HG03196 (cell line): ENCODE measurements around the gene CDCA4.
A peak's percentile ranks its signal among the peaks of the same experiment; 100 is the strongest.
"Not testable (repeated sequence)": the region's sequence is repeated elsewhere in the genome, so short reads cannot be mapped to it uniquely, and the experiment has no call there.

Source experiments
- ATAC-seq: cut with Tn5 transposase; IDR thresholded peaks from one replicate; pipeline ENCODE4 v1.9.1; 2021; ENCODE audit not compliant: unreplicated experiment

CDCA4 gene

GRCh38 chr14:105058521-105059034, 37.7 kb upstream of the CDCA4 start:
- no peak for ATAC-seq

GRCh38 chr14:105056303-105056831, 35.5 kb upstream of the CDCA4 start:
- ATAC-seq, result no peak

- ATAC-seq, result no peak
These were observed 34.9 kb upstream of the CDCA4 start for GRCh38 chr14:105055736-105056302.

GRCh38 chr14:105055334-105055733, 34.5 kb upstream of the CDCA4 start:
- no peak for ATAC-seq

- no peak for ATAC-seq
These were observed 33.1 kb upstream of the CDCA4 start for GRCh38 chr14:105053996-105054395.

- ATAC-seq, result no peak
These were observed 32.5 kb upstream of the CDCA4 start for GRCh38 chr14:105053421-105053820.

GRCh38 chr14:105052110-105052458, 31.2 kb upstream of the CDCA4 start:
- no peak for ATAC-seq

- no peak for ATAC-seq
These were observed 30.6 kb upstream of the CDCA4 start for GRCh38 chr14:105051182-105052109.

GRCh38 chr14:105050551-105050897, 29.6 kb upstream of the CDCA4 start:
- no peak for ATAC-seq

GRCh38 chr14:105049753-105050550, 29.1 kb upstream of the CDCA4 start:
- ATAC-seq, result no peak

GRCh38 chr14:105047283-105048016, 26.6 kb upstream of the CDCA4 start:
- ATAC-seq, result no peak

GRCh38 chr14:105046891-105047282, 26.0 kb upstream of the CDCA4 start:
- no peak for ATAC-seq

- peak; percentile 63 for ATAC-seq
These were observed 24.9 kb upstream of the CDCA4 start for GRCh38 chr14:105045710-105046326.

GRCh38 chr14:105043641-105044040, 22.8 kb upstream of the CDCA4 start:
- ATAC-seq, result no peak

GRCh38 chr14:105042813-105043212, 21.9 kb upstream of the CDCA4 start:
- no peak for ATAC-seq

GRCh38 chr14:105041841-105042765, 21.2 kb upstream of the CDCA4 start:
- ATAC-seq, result no peak

- no peak for ATAC-seq
These were observed 18.7 kb upstream of the CDCA4 start for GRCh38 chr14:105039458-105040205.

- not testable (repeated sequence) for ATAC-seq
These were observed 14.7 kb upstream of the CDCA4 start for GRCh38 chr14:105035616-105036015.
